Measurements from ENCODE around the gene CAPN6. TPM values are rescaled to one million over a fixed set of nuclear protein-coding genes. Genes with fewer than 3 reads are reported as not detected.

The CAPN6 gene
- polyA plus RNA-seq, 3 donors from 2014 or later = not detected

GRCh38 chrX:111262086-111262485 is 8.2 kb downstream of the CAPN6 start:
- H3K4me3 Mint-ChIP-seq = no peak overlapping the region
- no peaks in the 10 kb centered on the region for H3K4me1 Mint-ChIP-seq
- no peaks in the 10 kb centered on the region for H3K36me3 Mint-ChIP-seq
- no peak overlapping the region for H3K27ac Mint-ChIP-seq
- peaks cover 0 to 2% (median 0%) of the 10 kb centered on the region in 6 donors for H3K9me3 Mint-ChIP-seq
- peaks cover 0 to 12% (median 0%) of the 10 kb centered on the region in 3 donors for H3K27me3 Mint-ChIP-seq (ENCODE audit: low read depth in 3 of 3)
- DNase-seq = no peak

DNA sequence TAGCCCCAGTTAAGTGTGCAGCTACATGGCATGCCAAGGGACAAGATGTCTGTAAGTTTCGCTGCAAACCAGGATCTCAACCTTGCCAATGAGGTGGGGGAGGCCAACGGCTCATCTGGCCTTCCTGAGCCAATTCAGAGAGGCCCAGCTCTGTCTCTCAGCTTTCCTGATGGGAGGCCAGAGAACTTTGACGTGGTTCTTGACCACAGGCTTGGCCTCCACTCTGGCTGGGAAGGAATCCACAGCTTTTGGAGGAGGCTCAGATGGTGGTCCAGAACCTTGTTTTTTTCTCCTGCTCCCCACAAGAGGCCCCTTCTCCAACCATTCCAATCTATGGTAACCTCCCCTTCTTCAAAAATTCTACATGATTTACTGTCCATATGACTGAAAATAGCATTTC is 9.8 kb downstream of the CAPN6 start:
- Mint-ChIP-seq H3K27ac (peak overlapping the region in 1 of 6 donors; percentile 25), H3K9me3 (peaks cover 0 to 2% (median 0%) of the 10 kb centered on the region in 6 donors), H3K4me1 (no peaks in the 10 kb centered on the region), H3K4me3 (no peak overlapping the region), H3K27me3 (ENCODE audit: low read depth in 3 of 3) (peaks cover 0 to 9% (median 0%) of the 10 kb centered on the region in 3 donors), H3K36me3 (no peaks in the 10 kb centered on the region)
- no peak for DNase-seq

- no peak for DNase-seq
- peaks cover 0 to 2% (median 0%) of the 10 kb centered on the region in 6 donors for H3K9me3 Mint-ChIP-seq
- peaks cover 0 to 9% (median 0%) of the 10 kb centered on the region in 3 donors for H3K27me3 Mint-ChIP-seq (ENCODE audit: low read depth in 3 of 3)
- no peaks in the 10 kb centered on the region for H3K4me1 Mint-ChIP-seq
- no peaks in the 10 kb centered on the region for H3K36me3 Mint-ChIP-seq
- no peak overlapping the region for H3K4me3 Mint-ChIP-seq
- H3K27ac Mint-ChIP-seq = no peak overlapping the region
Observed at GRCh38 chrX:111259559-111259958, 10.7 kb downstream of the CAPN6 start.

- H3K27ac Mint-ChIP-seq = no peak overlapping the region
- DNase-seq = no peak
- peaks cover 0 to 2% (median 0%) of the 10 kb centered on the region in 6 donors for H3K9me3 Mint-ChIP-seq
- H3K4me1 Mint-ChIP-seq = no peaks in the 10 kb centered on the region
- H3K4me3 Mint-ChIP-seq = no peak overlapping the region
- peaks cover 0 to 9% (median 0%) of the 10 kb centered on the region in 3 donors for H3K27me3 Mint-ChIP-seq (ENCODE audit: low read depth in 3 of 3)
- H3K36me3 Mint-ChIP-seq = no peaks in the 10 kb centered on the region
Observed at GRCh38 chrX:111257733-111258132, 12.6 kb downstream of the CAPN6 start.

DNA sequence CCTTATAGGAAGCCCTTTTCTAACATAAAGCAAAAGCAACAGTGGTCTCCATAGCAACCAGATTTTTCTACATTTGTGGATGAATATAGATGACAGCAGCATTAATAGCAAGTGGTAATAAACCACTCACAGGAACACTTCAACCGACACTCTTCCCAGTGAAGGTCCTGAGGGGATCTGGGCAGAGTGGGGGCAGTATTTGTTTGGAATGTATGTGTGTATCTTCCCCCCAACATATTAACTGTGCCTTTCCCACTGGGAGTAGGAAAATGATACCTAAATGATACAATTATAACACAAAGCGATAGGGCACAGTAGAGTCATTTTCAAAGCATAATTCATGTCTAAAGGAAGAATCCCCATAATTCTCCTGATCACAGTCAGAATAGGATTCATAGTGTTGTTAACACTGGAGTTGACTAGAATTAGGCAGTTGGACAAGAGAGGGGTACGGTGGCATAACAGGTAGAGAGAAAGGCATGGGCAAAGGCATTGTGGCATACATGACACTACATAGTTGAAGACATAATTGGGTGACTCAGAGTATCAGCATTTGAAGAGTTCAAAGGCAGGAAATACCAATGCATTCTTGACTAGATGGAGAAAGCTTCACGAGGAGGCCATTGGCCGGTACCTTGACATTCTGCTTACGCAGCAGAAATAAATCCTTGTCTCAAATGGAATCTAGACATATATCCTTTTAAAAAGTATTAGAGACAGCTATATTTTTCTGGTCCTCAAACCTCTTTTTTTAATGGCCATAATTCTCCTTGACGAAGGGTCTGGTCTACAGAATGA is 15.2 kb downstream of the CAPN6 start:
- H3K36me3 Mint-ChIP-seq = no peaks in the 10 kb centered on the region
- no peaks in the 10 kb centered on the region for H3K9me3 Mint-ChIP-seq
- no peaks in the 10 kb centered on the region for H3K4me1 Mint-ChIP-seq
- no peak overlapping the region for H3K4me3 Mint-ChIP-seq
- no peak overlapping the region for H3K27ac Mint-ChIP-seq
- DNase-seq = no peak
- peaks cover 0 to 6% (median 2%) of the 10 kb centered on the region in 3 donors for H3K27me3 Mint-ChIP-seq (ENCODE audit: low read depth in 3 of 3)

DNA sequence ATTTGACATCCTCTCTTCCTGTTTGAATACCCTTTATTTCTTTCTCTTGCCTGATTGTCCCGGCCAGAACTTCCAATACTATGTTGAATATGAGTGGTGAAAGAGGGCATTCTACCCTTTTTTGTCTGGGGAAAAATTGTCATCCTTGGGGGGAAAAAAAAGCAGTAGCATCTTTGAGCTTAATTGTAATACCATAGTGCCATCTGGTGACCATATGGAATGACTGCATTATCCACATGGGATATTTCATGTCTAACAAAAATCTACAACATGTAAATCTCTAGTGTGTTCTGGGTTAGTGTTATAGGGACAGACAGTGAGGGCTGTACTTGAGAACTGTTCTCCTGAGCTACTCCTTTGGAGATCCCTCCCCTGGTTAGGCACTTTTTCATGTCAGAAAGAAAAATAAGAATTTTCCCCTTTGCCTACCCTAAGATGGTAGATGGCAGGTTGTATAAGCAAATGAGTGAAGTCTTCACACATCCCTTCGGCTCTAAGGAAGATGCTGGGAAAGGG is 26.0 kb downstream of the CAPN6 start:
- DNase-seq = no peak
- no peak overlapping the region for H3K4me3 Mint-ChIP-seq
- no peaks in the 10 kb centered on the region for H3K4me1 Mint-ChIP-seq
- H3K36me3 Mint-ChIP-seq = no peaks in the 10 kb centered on the region
- H3K27ac Mint-ChIP-seq = no peak overlapping the region
- no peaks in the 10 kb centered on the region for H3K9me3 Mint-ChIP-seq
- peaks cover 0 to 16% (median 2%) of the 10 kb centered on the region in 3 donors for H3K27me3 Mint-ChIP-seq (ENCODE audit: low read depth in 3 of 3)

DNA sequence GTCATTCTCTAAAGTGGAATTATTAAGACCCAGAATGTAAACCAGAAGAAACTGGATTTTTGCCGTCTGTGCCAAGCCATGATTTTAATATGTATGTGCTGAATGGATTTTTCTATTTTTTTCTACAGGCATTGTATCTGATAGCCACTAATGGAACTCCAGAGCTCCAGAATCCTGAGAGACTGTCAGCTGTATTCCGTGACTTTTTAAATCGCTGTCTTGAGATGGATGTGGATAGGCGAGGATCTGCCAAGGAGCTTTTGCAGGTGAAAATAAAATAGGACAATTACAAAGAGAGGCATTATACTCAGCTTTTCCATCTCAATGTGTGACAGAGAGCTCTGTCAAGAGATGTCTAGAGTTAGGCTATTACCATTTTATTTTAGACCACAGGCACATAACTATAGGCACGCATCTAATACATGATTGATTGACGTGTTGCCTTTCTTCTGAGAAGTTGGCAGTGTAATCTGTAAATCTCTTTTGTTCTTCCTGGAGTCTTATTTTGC is 53.9 kb downstream of the CAPN6 start:
- no peak overlapping the region for H3K4me3 Mint-ChIP-seq
- DNase-seq = no peak
- H3K9me3 Mint-ChIP-seq = peaks cover 0 to 4% (median under 1%) of the 10 kb centered on the region in 6 donors
- H3K27ac Mint-ChIP-seq = no peak overlapping the region
- no peaks in the 10 kb centered on the region for H3K36me3 Mint-ChIP-seq
- no peaks in the 10 kb centered on the region for H3K4me1 Mint-ChIP-seq
- H3K27me3 Mint-ChIP-seq (ENCODE audit: low read depth in 3 of 3) = peaks cover 3 to 5% (median 5%) of the 10 kb centered on the region in 3 donors

DNA sequence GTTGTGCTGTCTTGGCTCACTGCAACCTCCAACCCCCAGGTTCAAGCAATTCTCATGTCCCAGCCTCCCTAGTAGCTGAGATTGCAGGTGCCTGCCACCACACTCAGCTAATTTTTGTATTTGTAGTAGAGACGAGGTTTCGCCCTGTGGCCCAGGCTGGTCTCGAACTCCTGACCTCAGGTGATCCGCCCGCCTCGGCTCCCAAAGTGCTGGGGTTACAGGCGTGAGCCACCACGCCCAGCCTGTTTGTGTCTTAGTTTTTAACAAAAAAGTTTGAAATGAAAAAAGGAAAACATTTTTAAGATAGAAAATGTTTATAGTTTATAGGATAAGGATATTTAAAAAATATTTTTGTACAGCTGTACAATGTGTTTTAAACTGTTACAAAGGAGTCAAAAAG is 62.4 kb downstream of the CAPN6 start:
- Mint-ChIP-seq H3K27me3 (ENCODE audit: low read depth in 3 of 3) (peaks cover 0 to 5% (median 2%) of the 10 kb centered on the region in 3 donors), H3K36me3 (no peaks in the 10 kb centered on the region)

DNA sequence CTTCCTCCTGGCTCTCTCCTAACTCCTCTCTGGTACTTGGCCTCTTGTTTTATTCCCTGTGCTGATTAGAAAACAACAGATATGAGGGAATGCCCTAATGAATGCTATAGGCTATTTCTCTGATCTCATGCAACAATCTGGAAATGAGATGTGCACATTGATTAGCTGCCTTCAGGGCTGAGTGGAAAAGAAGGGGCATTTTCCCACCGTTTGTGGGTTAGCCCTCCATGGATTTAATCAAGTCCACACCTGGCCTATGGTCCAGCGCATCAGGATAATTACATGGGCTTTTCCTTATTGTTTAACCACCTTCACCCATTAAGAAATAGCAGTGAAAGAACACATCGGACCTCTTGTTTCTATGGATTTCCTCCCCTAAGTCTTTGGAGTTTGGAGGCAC is 70.0 kb downstream of the CAPN6 start:
- Mint-ChIP-seq H3K36me3 (no peaks in the 10 kb centered on the region), H3K4me3 (no peak overlapping the region), H3K9me3 (peaks cover 0 to 2% (median 0%) of the 10 kb centered on the region in 6 donors), H3K27ac (no peak overlapping the region), H3K27me3 (ENCODE audit: low read depth in 3 of 3) (peaks cover 0 to 10% (median 4%) of the 10 kb centered on the region in 3 donors), H3K4me1 (no peaks in the 10 kb centered on the region)
- DNase-seq = no peak

More for the DNA sequence above, 62.4 kb downstream of the CAPN6 start:
- no peak for DNase-seq
- Mint-ChIP-seq H3K4me3 (no peak overlapping the region), H3K27ac (no peak overlapping the region), H3K4me1 (no peaks in the 10 kb centered on the region), H3K9me3 (no peaks in the 10 kb centered on the region)

DNA sequence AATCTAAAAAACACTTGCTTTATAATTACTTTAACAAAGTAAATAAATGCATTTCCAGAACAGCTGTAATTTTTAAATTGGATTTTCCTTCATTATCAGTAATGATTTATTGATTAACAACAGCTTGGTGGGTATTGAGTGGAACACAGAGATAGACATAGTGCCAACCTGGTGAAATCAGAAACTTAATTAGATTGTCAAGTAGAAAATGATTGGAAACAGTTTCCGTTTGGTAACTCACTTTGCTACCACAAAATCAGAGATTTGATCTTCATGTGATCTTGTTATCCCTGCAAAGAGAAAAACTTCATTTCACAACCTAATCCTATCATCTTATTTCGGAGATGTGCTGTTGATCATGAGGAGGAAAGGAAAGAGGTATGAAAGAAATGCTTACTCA is 70.8 kb downstream of the CAPN6 start:
- Mint-ChIP-seq H3K36me3 (no peaks in the 10 kb centered on the region), H3K27me3 (ENCODE audit: low read depth in 3 of 3) (peaks cover 0 to 10% (median 4%) of the 10 kb centered on the region in 3 donors), H3K27ac (no peak overlapping the region), H3K9me3 (peaks cover 0 to 2% (median 0%) of the 10 kb centered on the region in 6 donors), H3K4me3 (no peak overlapping the region), H3K4me1 (no peaks in the 10 kb centered on the region)
- DNase-seq = no peak

Other genes starting within 250 kb of the CAPN6 start
- gene PAK3, start 174.3 kb downstream of the CAPN6 start, polyA plus RNA-seq = under 1 TPM in 1 of 3 donors, not detected in 2; 0.12 TPM
- not detected for gene DCX, start 141.7 kb upstream of the CAPN6 start, polyA plus RNA-seq
- not detected for gene SERTM2, start 241.2 kb upstream of the CAPN6 start, polyA plus RNA-seq